Putamen (tissue), 1 donor: ENCODE measurements around the gene MAN2B2.
"Not testable (repeated sequence)": the region's sequence is repeated elsewhere in the genome, so short reads cannot be mapped to it uniquely, and the experiment has no call there.

Source experiments
- DNase-seq: peaks from one replicate; pipeline ENCODE4 v3.0.0-alpha.2; 2016; ENCODE audit warnings: low spot score

MAN2B2 gene

DNA sequence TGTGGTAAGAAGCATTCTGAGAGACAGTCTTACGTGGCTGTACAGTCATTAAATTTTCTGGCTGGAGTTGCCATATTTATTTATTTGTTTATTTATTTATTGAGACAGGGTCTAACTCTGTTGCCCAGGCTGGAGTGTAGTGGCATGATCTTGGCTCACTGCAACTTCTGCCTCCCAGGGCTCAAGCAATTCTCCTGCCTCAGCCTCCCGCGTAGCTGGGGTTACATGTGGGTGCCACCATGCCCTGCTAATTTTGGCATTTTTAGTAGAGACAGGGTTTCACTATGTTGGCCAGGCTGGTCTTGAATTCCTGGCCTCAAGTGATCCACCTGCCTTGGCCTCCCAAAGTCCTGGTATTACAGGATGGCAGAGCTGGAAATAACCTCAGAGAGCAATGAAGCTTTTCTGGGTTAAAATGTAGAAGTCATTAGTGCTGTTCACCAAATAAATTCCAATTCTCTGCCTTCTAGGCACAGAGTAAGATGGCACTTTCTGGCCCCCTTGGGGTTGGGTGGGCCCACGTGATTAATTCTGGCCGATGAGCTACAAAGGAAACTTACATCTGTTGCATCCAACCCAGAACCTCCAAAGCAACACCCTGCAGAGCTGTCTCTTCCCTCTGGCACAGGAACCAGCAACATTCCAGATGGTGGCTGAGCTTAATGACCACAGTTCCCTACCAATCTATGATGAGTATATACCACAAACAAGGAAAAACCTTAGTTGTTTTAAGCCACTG lies 70.0 kb downstream of the MAN2B2 start:
- no peak for DNase-seq

DNA sequence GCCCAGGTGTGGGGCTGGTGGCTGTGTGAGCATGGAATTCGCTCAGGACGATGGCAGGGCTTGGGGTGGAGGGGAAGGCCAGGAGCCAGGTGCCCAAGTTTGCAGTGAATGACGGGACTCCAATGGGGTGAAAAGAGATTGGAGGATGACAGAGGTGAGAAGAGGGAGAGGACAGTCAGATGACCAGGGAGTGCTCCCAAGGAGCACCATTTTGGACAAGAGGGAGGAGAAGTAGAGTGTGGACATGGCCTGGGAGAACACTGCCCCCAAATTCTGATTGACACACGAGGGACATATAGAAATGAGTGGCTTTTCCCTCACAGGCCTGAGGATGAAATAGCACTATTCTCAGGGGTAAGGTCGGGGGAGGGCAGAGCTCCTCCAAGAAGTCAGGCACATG lies 72.2 kb downstream of the MAN2B2 start:
- DNase-seq = no peak

GRCh38 chr4:6647582-6648230 lies 72.7 kb downstream of the MAN2B2 start:
- no peak for DNase-seq

DNA sequence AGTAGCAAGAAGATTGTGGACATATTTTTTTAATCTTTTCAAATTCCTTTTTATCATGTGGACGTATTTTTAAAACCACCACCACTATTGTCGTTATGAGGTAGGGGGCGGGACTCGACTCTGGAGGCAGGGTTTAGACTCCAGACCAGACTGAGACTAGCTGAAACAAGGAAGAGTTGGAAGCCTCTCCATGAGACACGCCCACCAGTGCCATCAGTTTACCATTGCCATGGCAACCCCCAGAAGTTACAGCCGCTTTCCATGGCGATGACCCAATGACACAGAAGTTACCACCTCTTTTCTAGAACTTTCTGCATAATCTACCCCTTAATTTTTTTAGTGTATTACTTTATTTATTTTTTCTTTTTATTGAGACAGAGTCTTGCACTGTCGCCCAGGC lies 74.2 kb downstream of the MAN2B2 start:
- DNase-seq = no peak

DNA sequence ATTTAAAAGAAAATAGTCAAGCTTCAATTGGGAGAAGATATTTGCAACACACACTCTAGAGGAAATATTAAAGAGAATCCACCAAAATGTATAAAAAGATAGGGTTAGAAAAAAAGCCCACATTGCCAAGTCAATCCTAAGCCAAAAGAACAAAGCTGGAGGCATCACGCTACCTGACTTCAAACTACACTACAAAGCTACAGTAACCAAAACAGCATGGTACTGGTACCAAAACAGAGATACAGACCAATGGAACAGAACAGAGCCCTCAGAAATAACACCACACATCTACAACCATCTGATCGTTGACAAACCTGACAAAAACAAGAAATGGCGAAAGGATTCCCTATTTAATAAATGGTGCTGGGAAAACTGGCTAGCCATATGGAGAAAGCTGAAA lies 79.2 kb downstream of the MAN2B2 start:
- DNase-seq = not testable (repeated sequence)

- DNase-seq = not testable (repeated sequence)
Measured at GRCh38 chr4:6655291-6655690, 80.3 kb downstream of the MAN2B2 start.

DNA sequence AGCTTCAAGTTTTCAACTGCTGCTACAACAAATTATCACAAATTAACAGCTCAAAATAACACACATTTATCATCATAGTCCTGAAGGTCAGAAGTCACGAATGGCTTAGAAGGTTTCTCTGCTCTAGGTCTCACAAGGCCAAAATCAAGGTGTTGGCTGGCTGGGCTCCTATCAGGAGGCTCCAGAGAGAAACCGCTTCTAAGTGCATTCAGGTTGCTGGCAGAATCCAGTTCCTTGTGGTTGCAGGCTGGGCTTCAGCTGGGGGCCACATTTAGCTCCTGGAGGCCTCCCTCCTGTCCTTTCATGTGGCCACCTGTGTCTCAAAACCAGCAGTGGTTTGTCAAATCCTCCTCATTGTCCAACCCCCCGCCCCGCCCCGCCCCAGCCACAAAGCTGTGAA lies 80.9 kb downstream of the MAN2B2 start:
- DNase-seq = no peak

GRCh38 chr4:6657242-6658208 lies 82.5 kb downstream of the MAN2B2 start:
- no peak for DNase-seq

DNA sequence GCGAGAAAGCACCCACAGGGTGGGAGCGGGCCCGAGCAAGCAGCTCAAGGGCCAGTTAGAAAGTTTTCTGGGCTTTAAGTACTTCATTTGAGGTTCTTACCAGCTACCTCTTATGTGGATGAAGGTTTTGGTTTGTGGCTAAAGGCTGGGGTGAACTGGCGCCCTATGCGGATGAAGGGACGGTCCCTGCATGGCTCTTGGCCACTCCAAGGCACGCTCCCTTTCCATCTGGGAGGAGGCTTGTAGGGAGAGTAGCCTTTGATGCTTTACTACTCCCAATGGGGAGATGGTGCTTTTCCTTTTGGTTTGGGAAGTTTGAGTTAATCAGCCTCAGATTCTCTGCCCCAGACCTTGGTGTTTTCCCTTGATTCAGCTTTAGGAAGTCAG lies 83.2 kb downstream of the MAN2B2 start:
- DNase-seq = no peak

- no peak for DNase-seq
Measured at GRCh38 chr4:6658597-6659075, 83.6 kb downstream of the MAN2B2 start.

DNA sequence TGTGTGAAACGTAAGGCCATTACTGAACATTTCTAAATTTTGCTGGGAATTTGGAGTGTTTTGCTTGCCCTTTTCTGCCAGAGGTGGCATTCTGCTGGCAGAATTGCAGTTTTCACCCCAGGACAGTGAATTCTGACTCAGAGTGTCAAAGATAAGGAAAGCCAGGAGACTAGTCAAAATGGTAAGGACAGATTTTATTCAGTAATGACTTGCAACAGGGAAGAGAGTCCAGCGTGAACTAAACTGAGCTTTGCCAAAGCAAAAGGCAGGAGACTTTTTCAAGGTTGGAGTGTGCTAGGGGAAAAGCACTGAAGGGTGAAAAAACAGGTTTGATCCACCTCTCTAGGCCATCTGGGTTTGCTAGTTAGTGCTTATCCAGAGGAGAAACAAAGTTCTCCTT lies 84.9 kb downstream of the MAN2B2 start:
- no peak for DNase-seq

- no peak for DNase-seq
Measured at GRCh38 chr4:6660430-6660829, 85.4 kb downstream of the MAN2B2 start.

DNA sequence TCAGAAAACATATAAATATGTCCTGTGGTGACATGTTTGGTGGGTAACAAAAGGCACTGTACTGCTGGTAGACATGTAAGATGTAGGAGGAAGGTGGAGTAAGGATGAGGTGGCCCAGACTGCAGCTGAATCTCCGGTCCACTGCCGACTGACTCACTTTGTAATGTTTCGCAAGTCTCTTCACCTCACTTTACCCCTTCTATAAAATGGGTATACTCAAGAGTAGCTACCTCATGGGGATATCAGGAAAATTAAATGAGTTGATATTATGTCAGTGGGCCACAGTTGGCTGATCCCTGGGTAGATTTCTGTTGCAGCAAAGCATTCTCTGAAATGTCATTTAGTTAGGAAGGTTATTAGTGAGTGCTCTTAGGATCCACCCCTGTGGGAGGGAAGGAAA lies 87.6 kb downstream of the MAN2B2 start:
- DNase-seq = no peak

GRCh38 chr4:6663596-6664393 lies 88.8 kb downstream of the MAN2B2 start:
- DNase-seq = no peak

- DNase-seq = no peak
Measured at GRCh38 chr4:6665320-6665654, 90.3 kb downstream of the MAN2B2 start.

GRCh38 chr4:6668391-6668790 lies 93.4 kb downstream of the MAN2B2 start:
- no peak for DNase-seq

GRCh38 chr4:6671648-6672047 lies 96.7 kb downstream of the MAN2B2 start:
- DNase-seq = no peak

DNA sequence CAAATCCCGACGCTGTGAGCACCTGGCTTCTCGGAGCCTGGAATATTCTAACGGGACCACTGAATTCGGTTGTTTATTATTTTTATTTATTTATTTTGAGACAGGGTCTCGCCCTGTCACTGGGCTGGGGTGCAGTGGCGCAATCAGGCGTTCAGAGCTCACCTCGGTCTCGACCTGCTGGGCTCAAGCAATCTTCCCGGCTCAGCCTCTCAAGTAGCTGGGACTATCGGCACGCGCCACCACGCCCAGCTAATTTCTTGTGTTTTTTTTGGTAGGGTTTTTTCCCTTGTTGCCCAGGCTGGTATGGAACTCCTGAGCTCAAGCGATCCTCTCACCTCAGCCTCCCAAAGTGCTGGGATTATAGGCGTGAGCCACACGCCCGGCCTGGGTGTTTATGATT lies 97.1 kb downstream of the MAN2B2 start:
- no peak for DNase-seq

GRCh38 chr4:6672541-6673190 lies 97.7 kb downstream of the MAN2B2 start:
- not testable (repeated sequence) for DNase-seq
